ENCODE measurements around the gene TBX18.

- TF ChIP-seq CTCF (IDR thresholded peaks at IDR 0.05) (no peak), ZFX (IDR thresholded peaks at IDR 0.05; ENCODE audit: borderline replicate concordance) (no peak)
Observed at GRCh38 chr6:84675651-84676050, 88.7 kb downstream of the TBX18 start.

All from 22Rv1 (cell line).